HEK293 (cell line): ENCODE data around the gene ASF1A.
A peak's percentile ranks its signal among the peaks of the same experiment; 100 is the strongest.

Source experiments
- EGR2 ChIP-seq: fragments of 450-650 bp; formaldehyde crosslinking; IDR thresholded peaks from 2 replicates; pipeline ENCODE4 v1.5.1; 2016; ENCODE audit warnings: low read depth, missing biosample characterization, missing genetic modification characterization
- ELK4 ChIP-seq: IDR thresholded peaks from 2 replicates; pipeline ENCODE4 v1.6.1; 2011; ENCODE audit warnings: mild to moderate bottlenecking, low read depth, low read length, borderline replicate concordance
- KLF1 ChIP-seq: fragments of 450-650 bp; formaldehyde crosslinking; IDR thresholded peaks from 2 replicates; pipeline ENCODE4 v1.5.1; 2016; ENCODE audit warnings: missing biosample characterization, missing genetic modification characterization
- KLF9 ChIP-seq: fragments of 450-650 bp; formaldehyde crosslinking; IDR thresholded peaks from 2 replicates; pipeline ENCODE4 v1.5.1; 2016; ENCODE audit warnings: missing biosample characterization, missing genetic modification characterization, low read depth
- OSR2 ChIP-seq: fragments of 450-650 bp; formaldehyde crosslinking; IDR thresholded peaks from 2 replicates; pipeline ENCODE4 v1.5.1; 2016; ENCODE audit warnings: missing biosample characterization, missing genetic modification characterization
- PRDM1 ChIP-seq: fragments of 450-650 bp; formaldehyde crosslinking; IDR thresholded peaks from 2 replicates; pipeline ENCODE4; 2016; ENCODE audit warnings: missing biosample characterization, missing genetic modification characterization
- PRDM10 ChIP-seq: fragments of 450-650 bp; formaldehyde crosslinking; IDR thresholded peaks from 2 replicates; pipeline ENCODE4 v1.5.1; 2016; ENCODE audit warnings: missing biosample characterization, missing genetic modification characterization
- SP7 ChIP-seq: fragments of 450-650 bp; formaldehyde crosslinking; IDR thresholded peaks from 2 replicates; pipeline ENCODE4 v1.5.1; 2016; ENCODE audit warnings: missing biosample characterization, missing genetic modification characterization
- ZFP37 ChIP-seq: fragments of 450-650 bp; formaldehyde crosslinking; IDR thresholded peaks from 2 replicates; pipeline ENCODE4 v1.5.1; 2016; ENCODE audit warnings: missing biosample characterization, missing genetic modification characterization
- ZFP69B ChIP-seq: fragments of 450-650 bp; formaldehyde crosslinking; IDR thresholded peaks from 2 replicates; pipeline ENCODE4 v1.5.1; 2016; ENCODE audit warnings: missing biosample characterization, missing genetic modification characterization
- ZNF114 ChIP-seq: fragments of 450-650 bp; formaldehyde crosslinking; IDR thresholded peaks from 2 replicates; pipeline ENCODE4 v1.5.0; 2017; ENCODE audit warnings: missing biosample characterization, missing genetic modification characterization
- ZNF138 ChIP-seq: fragments of 450-650 bp; formaldehyde crosslinking; IDR thresholded peaks from 2 replicates; pipeline ENCODE4 v1.5.1; 2016; ENCODE audit warnings: missing biosample characterization, missing genetic modification characterization, borderline replicate concordance
- ZNF280D ChIP-seq: fragments of 450-650 bp; formaldehyde crosslinking; IDR thresholded peaks from 2 replicates; pipeline ENCODE4 v1.5.1; 2016; ENCODE audit warnings: missing biosample characterization, missing genetic modification characterization
- ZNF423 ChIP-seq: fragments of 450-650 bp; formaldehyde crosslinking; IDR thresholded peaks from 2 replicates; pipeline ENCODE4 v1.5.1; 2016; ENCODE audit warnings: missing biosample characterization, missing genetic modification characterization
- ZNF510 ChIP-seq: fragments of 450-650 bp; formaldehyde crosslinking; IDR thresholded peaks from 2 replicates; pipeline ENCODE4 v1.5.1; 2018; ENCODE audit warnings: mild to moderate bottlenecking, missing genetic modification characterization, missing biosample characterization; ENCODE audit not compliant: insufficient replicate concordance
- ZNF623 ChIP-seq: fragments of 450-650 bp; formaldehyde crosslinking; IDR thresholded peaks from 2 replicates; pipeline ENCODE4 v1.5.1; 2016; ENCODE audit warnings: missing biosample characterization, missing genetic modification characterization
- TF ChIP-seq, protein P1 (sequence below): fragments of 450-650 bp; formaldehyde crosslinking; IDR thresholded peaks from 2 replicates; pipeline ENCODE4 v1.5.0; 2017; ENCODE audit warnings: missing biosample characterization, missing genetic modification characterization, borderline replicate concordance
- TF ChIP-seq, protein P2 (sequence below): fragments of 450-650 bp; formaldehyde crosslinking; optimal IDR thresholded peaks from 2 replicates; pipeline ENCODE3; 2016; ENCODE audit warnings: missing biosample characterization, mild to moderate bottlenecking, missing genetic modification characterization
- TF ChIP-seq, protein P3 (sequence below): fragments of 450-650 bp; formaldehyde crosslinking; IDR thresholded peaks from 2 replicates; pipeline ENCODE4 v1.5.1; 2016; ENCODE audit warnings: missing biosample characterization, missing genetic modification characterization
- TF ChIP-seq, protein P4 (sequence below): fragments of 450-650 bp; formaldehyde crosslinking; IDR thresholded peaks from 2 replicates; pipeline ENCODE4 v1.5.1; 2017; ENCODE audit warnings: missing biosample characterization, missing genetic modification characterization
- TF ChIP-seq, protein P5 (sequence below): fragments of 450-650 bp; formaldehyde crosslinking; IDR thresholded peaks from 2 replicates; pipeline ENCODE4 v1.5.1; 2016; ENCODE audit warnings: missing biosample characterization, missing genetic modification characterization

ASF1A gene

DNA sequence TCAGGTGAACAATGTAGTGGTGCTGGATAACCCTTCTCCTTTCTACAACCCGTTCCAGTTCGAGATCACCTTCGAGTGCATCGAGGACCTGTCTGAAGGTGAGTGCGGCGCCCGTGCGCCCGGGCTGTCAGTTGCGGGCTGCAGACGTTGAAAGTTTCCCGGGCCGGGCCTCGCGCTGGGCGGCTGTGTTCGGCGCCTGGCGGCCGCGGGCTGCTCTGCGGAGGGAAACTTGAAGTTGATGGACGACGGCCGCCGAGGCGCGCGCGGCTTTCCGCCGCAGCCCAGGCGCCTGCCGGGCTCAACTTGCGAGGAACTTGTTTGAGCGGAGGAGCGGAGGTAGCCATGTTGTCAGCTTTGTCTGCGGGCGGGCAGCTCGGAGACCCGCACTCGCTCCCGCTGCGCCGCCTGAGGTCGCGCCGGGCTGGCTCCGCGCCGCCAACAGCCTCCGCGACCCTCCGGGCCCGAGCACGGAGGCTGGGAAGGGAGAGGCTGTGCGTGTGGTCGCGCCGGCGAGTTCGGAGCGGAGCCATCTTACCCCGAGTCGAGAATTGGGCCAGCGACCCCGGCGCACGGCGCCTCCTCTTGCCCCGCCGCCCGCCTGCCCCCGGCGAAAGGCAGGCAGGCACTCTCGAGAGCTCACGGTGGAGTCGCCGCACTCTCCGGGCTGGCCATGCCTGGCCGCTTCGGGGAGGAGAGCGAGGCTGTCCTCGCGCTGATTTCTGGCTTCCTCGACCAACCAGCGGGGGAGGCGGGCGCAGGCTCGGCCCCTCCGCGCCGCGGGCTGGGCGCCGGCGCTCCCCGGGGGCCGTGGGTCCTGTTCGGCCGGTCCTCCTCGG, 691 bp downstream of the ASF1A start (continued):
- TF ChIP-seq, protein P1, sequence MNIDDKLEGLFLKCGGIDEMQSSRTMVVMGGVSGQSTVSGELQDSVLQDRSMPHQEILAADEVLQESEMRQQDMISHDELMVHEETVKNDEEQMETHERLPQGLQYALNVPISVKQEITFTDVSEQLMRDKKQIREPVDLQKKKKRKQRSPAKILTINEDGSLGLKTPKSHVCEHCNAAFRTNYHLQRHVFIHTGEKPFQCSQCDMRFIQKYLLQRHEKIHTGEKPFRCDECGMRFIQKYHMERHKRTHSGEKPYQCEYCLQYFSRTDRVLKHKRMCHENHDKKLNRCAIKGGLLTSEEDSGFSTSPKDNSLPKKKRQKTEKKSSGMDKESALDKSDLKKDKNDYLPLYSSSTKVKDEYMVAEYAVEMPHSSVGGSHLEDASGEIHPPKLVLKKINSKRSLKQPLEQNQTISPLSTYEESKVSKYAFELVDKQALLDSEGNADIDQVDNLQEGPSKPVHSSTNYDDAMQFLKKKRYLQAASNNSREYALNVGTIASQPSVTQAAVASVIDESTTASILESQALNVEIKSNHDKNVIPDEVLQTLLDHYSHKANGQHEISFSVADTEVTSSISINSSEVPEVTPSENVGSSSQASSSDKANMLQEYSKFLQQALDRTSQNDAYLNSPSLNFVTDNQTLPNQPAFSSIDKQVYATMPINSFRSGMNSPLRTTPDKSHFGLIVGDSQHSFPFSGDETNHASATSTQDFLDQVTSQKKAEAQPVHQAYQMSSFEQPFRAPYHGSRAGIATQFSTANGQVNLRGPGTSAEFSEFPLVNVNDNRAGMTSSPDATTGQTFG (tag by site-specific recombination) = no peak
- TF ChIP-seq PRDM1 (tag by site-specific recombination) = no peak
- 0 out of 2 replicates have a peak, but pooled peaks have one; percentile 10 for TF ChIP-seq KLF9 (tag by site-specific recombination)
- TF ChIP-seq ZNF280D (tag by site-specific recombination) = no peak
- no peak for TF ChIP-seq OSR2 (tag by site-specific recombination)
- TF ChIP-seq, protein P2, sequence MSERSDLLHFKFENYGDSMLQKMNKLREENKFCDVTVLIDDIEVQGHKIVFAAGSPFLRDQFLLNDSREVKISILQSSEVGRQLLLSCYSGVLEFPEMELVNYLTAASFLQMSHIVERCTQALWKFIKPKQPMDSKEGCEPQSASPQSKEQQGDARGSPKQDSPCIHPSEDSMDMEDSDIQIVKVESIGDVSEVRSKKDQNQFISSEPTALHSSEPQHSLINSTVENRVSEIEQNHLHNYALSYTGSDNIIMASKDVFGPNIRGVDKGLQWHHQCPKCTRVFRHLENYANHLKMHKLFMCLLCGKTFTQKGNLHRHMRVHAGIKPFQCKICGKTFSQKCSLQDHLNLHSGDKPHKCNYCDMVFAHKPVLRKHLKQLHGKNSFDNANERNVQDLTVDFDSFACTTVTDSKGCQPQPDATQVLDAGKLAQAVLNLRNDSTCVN (tag by site-specific recombination) = peak; percentile 99
- TF ChIP-seq ELK4 = no peak
- no peak for TF ChIP-seq ZNF623 (tag by site-specific recombination)
- TF ChIP-seq EGR2 (tag by site-specific recombination) = no peak
- no peak for TF ChIP-seq ZFP69B (tag by site-specific recombination)
- TF ChIP-seq ZNF138 (tag by site-specific recombination) = no peak
- no peak for TF ChIP-seq ZNF423 (tag by site-specific recombination)
- TF ChIP-seq, protein P3, sequence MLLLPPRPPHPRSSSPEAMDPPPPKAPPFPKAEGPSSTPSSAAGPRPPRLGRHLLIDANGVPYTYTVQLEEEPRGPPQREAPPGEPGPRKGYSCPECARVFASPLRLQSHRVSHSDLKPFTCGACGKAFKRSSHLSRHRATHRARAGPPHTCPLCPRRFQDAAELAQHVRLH (tag by site-specific recombination) = no peak
- TF ChIP-seq SP7 = no peak
- no peak for TF ChIP-seq ZNF510 (tag by site-specific recombination)
- TF ChIP-seq ZFP37 = 0 out of 2 replicates have a peak, but pooled peaks have one; percentile 30
- TF ChIP-seq, protein P4, sequence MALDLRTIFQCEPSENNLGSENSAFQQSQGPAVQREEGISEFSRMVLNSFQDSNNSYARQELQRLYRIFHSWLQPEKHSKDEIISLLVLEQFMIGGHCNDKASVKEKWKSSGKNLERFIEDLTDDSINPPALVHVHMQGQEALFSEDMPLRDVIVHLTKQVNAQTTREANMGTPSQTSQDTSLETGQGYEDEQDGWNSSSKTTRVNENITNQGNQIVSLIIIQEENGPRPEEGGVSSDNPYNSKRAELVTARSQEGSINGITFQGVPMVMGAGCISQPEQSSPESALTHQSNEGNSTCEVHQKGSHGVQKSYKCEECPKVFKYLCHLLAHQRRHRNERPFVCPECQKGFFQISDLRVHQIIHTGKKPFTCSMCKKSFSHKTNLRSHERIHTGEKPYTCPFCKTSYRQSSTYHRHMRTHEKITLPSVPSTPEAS = no peak
- TF ChIP-seq ZNF114 (tag by site-specific recombination) = no peak
- no peak for TF ChIP-seq PRDM10 (tag by site-specific recombination)
- TF ChIP-seq, protein P5, sequence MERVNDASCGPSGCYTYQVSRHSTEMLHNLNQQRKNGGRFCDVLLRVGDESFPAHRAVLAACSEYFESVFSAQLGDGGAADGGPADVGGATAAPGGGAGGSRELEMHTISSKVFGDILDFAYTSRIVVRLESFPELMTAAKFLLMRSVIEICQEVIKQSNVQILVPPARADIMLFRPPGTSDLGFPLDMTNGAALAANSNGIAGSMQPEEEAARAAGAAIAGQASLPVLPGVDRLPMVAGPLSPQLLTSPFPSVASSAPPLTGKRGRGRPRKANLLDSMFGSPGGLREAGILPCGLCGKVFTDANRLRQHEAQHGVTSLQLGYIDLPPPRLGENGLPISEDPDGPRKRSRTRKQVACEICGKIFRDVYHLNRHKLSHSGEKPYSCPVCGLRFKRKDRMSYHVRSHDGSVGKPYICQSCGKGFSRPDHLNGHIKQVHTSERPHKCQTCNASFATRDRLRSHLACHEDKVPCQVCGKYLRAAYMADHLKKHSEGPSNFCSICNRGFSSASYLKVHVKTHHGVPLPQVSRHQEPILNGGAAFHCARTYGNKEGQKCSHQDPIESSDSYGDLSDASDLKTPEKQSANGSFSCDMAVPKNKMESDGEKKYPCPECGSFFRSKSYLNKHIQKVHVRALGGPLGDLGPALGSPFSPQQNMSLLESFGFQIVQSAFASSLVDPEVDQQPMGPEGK (tag by site-specific recombination) = peak; percentile 33
- no peak for TF ChIP-seq KLF1
